ENCODE results near the gene NDRG4.

DNA sequence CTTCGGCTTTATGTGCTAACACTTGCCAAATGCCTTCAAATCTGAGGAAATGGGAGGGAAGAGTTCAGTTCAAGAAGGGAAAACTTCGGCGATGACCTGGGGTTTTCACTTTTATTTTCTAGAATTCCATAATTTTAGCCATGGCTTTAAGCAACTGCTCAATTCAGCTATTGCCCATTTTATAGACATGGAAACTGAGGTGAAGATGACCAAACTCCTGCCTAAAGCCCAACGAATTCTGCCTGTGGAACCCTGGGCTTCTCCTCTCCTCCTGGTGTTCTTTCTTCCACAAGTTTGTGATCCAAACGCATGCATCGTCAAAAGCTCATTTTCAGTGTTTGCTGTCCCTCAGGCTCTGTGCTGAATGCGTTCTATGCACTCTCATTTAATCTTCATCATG is 49.4 kb upstream of the NDRG4 start:
- no peak for TF ChIP-seq CTCF (IDR thresholded peaks at IDR 0.05)
- TF ChIP-seq EP300 (IDR thresholded peaks at IDR 0.05; ENCODE audit: low read depth) = no peak

Measured in transverse colon (tissue), 3 donors.